ENCODE results near the gene APBB1IP.

DNA sequence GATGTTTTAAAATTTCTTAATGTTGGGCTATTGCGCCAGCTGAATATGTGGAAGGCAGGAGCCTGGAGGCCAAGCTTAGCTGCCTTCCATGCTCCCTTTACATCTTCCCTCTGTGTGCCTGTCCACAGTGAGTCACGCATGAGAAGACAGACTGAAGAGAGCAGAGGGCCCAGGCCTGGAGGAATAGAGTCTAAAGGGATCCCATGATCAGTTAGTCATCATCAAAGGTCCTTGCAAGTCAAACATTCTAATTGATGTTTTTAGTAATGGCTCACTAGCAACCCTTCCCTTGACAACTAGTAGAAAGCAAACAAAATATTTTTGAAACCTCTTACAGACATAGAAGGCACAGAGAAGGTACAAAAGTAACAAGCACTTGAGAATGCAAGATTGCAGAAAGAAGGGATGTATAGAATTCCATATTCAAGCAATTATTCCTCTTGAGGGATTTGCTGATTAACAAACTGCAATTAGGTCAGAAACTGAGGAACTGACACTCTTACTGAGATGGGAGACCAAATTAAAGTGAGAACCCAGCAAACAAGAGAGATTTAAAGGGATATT, 30.7 kb upstream of the APBB1IP start:
- TF ChIP-seq CTCF (IDR thresholded peaks at IDR 0.05; ENCODE audit: extremely low read depth in 1 of 2, insufficient read depth in 1 of 2, low read depth in 1 of 2, low read length in 2 of 2) (no peak), EZH2 (IDR thresholded peaks at IDR 0.05; ENCODE audit: borderline replicate concordance, low read depth, low read length, severe bottlenecking) (no peak), POLR2AphosphoS5 (IDR thresholded peaks at IDR 0.05; ENCODE audit: insufficient read depth, low read depth, low read length) (no peak), POLR2A (IDR thresholded peaks at IDR 0.05; ENCODE audit: low read depth, low read length) (no peak), JUN (IDR thresholded peaks at IDR 0.05; ENCODE audit: borderline replicate concordance, insufficient read depth, insufficient read length, low read depth) (no peak), MAX (IDR thresholded peaks at IDR 0.05; ENCODE audit: insufficient read depth, insufficient read length) (no peak)
